CD14-positive monocyte (primary cell): Measurements from ENCODE around the gene CSNK2A2. TPM values are rescaled to one million over a fixed set of nuclear protein-coding genes. Genes with fewer than 3 reads are reported as not detected.

Source experiments
- DNase-seq, 3 donors: peaks; one replicate each; pipeline ENCODE4 v3.0.0-alpha.2; 2011 to 2022
- H2AFZ ChIP-seq: 2 replicates; pipeline ENCODE4 v1.6.0; 2012; ENCODE audit warnings: mild to moderate bottlenecking, low read depth, low read length, inconsistent platforms; ENCODE audit not compliant: insufficient read depth, poor library complexity, severe bottlenecking
- H3K27ac ChIP-seq, 2 donors: 1 replicate in 1 of 2; 2 replicates in 1 of 2; pipeline ENCODE4 v1.5.1; 2012 to 2013; ENCODE audit warnings: low read length in 2 of 2, control low read depth in 1 of 2, inconsistent platforms in 1 of 2, low read depth in 1 of 2, mild to moderate bottlenecking in 1 of 2
- H3K27me3 ChIP-seq, 2 donors: one replicate each; pipeline versions ENCODE4 v1.6.0 to v1.6.1; 2011 to 2013; ENCODE audit warnings: low read length in 2 of 2; ENCODE audit not compliant: control insufficient read depth in 2 of 2, insufficient read depth in 2 of 2
- H3K36me3 ChIP-seq, 2 donors: replicated peaks in 1 of 2; 1 replicate in 1 of 2; 2 replicates in 1 of 2; pipeline versions ENCODE4 v1.5.1 to v1.6.1; 2012 to 2013; ENCODE audit warnings: low read length in 2 of 2, control low read depth in 1 of 2, inconsistent platforms in 1 of 2, mild to moderate bottlenecking in 1 of 2; ENCODE audit not compliant: insufficient read depth in 2 of 2, control insufficient read depth in 1 of 2
- H3K4me1 ChIP-seq, 2 donors: 1 replicate in 1 of 2; 2 replicates in 1 of 2; pipeline versions ENCODE4 v1.5.1 to v1.6.1; 2012 to 2013; ENCODE audit warnings: low read length in 2 of 2, control low read depth in 1 of 2, inconsistent platforms in 1 of 2, mild to moderate bottlenecking in 1 of 2, moderate library complexity in 1 of 2; ENCODE audit not compliant: insufficient read depth in 2 of 2, control insufficient read depth in 1 of 2
- H3K4me2 ChIP-seq: replicated peaks from 2 replicates; pipeline ENCODE3; 2012; ENCODE audit warnings: low read length, moderate library complexity, mild to moderate bottlenecking; ENCODE audit not compliant: poor library complexity, severe bottlenecking; ENCODE audit errors: extremely low read depth
- H3K4me3 ChIP-seq, 3 experiments: fragments of 200-600 bp in 1 of 3; sonication (generic) in 1 of 3; replicated peaks in 1 of 3; 1 replicate in 2 of 3; 2 replicates in 1 of 3; pipeline ENCODE4 v1.5.1; 2011 to 2013; ENCODE audit warnings: low read length in 3 of 3, mild to moderate bottlenecking in 3 of 3, control low read depth in 2 of 3, low read depth in 2 of 3, inconsistent platforms in 1 of 3, moderate library complexity in 1 of 3
- H3K79me2 ChIP-seq: 2 replicates; pipeline ENCODE4 v1.6.0; 2012; ENCODE audit warnings: mild to moderate bottlenecking, control low read depth, inconsistent platforms, low read length, moderate library complexity; ENCODE audit not compliant: insufficient read depth
- H3K9ac ChIP-seq: 2 replicates; pipeline ENCODE4 v1.6.0; 2017; ENCODE audit warnings: low read length, mild to moderate bottlenecking; ENCODE audit not compliant: insufficient read depth, poor library complexity, severe bottlenecking
- H3K9me3 ChIP-seq, 2 donors: replicated peaks in 1 of 2; 1 replicate in 1 of 2; 2 replicates in 1 of 2; pipeline versions ENCODE4 v1.5.1 to v1.6.1; 2012 to 2013; ENCODE audit warnings: low read length in 2 of 2, control low read depth in 1 of 2; ENCODE audit not compliant: control insufficient read depth in 1 of 2, insufficient read depth in 1 of 2
- H4K20me1 ChIP-seq: 2 replicates; pipeline ENCODE4 v1.6.0; 2012; ENCODE audit warnings: mild to moderate bottlenecking, low read length, control low read depth, moderate library complexity; ENCODE audit not compliant: insufficient read depth
- H3K27ac Mint-ChIP-seq, 7 donors: one replicate each; pipeline ENCODE4 v1.8.0; 2020; ENCODE audit warnings: mild to moderate bottlenecking in 7 of 7, mixed read lengths in 7 of 7, moderate library complexity in 6 of 7, inconsistent platforms in 2 of 7
- H3K27me3 Mint-ChIP-seq, 3 donors: one replicate each; pipeline ENCODE4 v1.8.0; 2021 to 2022; ENCODE audit warnings: low read depth in 3 of 3, mild to moderate bottlenecking in 3 of 3, mixed read lengths in 3 of 3, moderate library complexity in 3 of 3, inconsistent platforms in 1 of 3
- H3K36me3 Mint-ChIP-seq, 2 donors: one replicate each; pipeline ENCODE4 v1.8.0; 2020; ENCODE audit warnings: mixed read lengths in 2 of 2, inconsistent platforms in 1 of 2, mild to moderate bottlenecking in 1 of 2
- H3K4me1 Mint-ChIP-seq: one replicate; pipeline ENCODE4 v1.8.0; 2020; ENCODE audit warnings: mild to moderate bottlenecking, mixed read lengths
- H3K4me3 Mint-ChIP-seq, 2 donors: one replicate each; pipeline ENCODE4 v1.8.0; 2020; ENCODE audit warnings: mild to moderate bottlenecking in 2 of 2, mixed read lengths in 2 of 2, moderate library complexity in 1 of 2
- H3K9me3 Mint-ChIP-seq, 7 donors: one replicate each; pipeline ENCODE4 v1.8.0; 2020 to 2022; ENCODE audit warnings: mixed read lengths in 7 of 7, mild to moderate bottlenecking in 6 of 7, moderate library complexity in 6 of 7, inconsistent platforms in 2 of 7
- WGBS: methylation state at CpG from one replicate; pipeline ENCODE4 v1.1.5; 2013; ENCODE audit warnings: missing lambda C conversion rate; ENCODE audit not compliant: insufficient coverage; 5-methylcytosine and 5-hydroxymethylcytosine counted together
- intact Hi-C, 2 donors: fragments of 100-400 bp; cut with micrococcal nuclease; formaldehyde crosslinking; loops; one replicate each; pipeline versions ENCODE4 v1.15.0 to v1.15.1; 2023
- polyA plus RNA-seq, 3 donors: library from polyadenylated mRNA; depleted of rRNA in 1 of 3; unstranded in 2 of 3; stranded (reverse) in 1 of 3; fragments of 300-500 nt in 2 of 3; fragments of >200 nt in 1 of 3; fragmentation: Illumina TruSeq in 2 of 3; gene quantifications; 1 replicate in 2 of 3; 2 replicates in 1 of 3; pipeline ENCODE4 v1.2.3, GENCODE V29; 2012 to 2021
- TF ChIP-seq, protein P1 (sequence below): fragments of 200-600 bp; IDR thresholded peaks from one replicate; pipeline ENCODE4 v1.8.0; 2022; ENCODE audit warnings: antibody characterized with exemption, mild to moderate bottlenecking

Gene CSNK2A2
- polyA plus RNA-seq, 3 donors, result 1.6 to 24.7 (median 9.2) TPM

DNA sequence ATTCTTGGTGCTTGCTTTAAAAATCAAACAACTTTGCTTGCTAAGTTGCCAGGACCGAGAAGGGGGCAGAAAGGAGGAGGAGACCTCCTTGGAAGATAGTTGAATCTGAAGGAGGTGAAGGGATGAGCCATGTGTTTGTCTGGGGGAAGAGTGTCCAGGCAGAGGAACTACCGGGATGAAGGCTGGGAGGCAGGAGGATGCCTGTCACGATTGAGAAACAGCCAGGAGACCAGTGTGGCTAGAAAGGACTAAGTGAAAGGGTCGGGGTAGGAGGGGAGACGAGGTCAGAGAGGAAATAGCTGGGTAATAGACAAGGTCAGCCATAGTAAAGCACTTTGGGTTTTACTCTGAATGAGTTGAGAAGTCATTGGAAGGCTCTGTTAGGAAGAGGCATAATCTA is 38.9 kb upstream of the CSNK2A2 start:
- H3K27ac Mint-ChIP-seq, result peak overlapping the region in 2 of 7 donors; percentile 18 to 48
- Histone ChIP-seq H3K4me3 (no peak overlapping the region), H4K20me1 (no peaks in the 10 kb centered on the region), H3K4me1 (peaks cover 5 to 8% of the 10 kb centered on the region in 2 donors), H3K27me3 (peaks cover 6 to 10% of the 10 kb centered on the region in 2 donors), H3K36me3 (no peaks in the 10 kb centered on the region), H2AFZ (peak overlapping the region; percentile 85), H3K79me2 (no peaks in the 10 kb centered on the region), H3K27ac (no peak overlapping the region), H3K4me2 (peak overlapping the region; percentile 76), H3K9ac (no peak overlapping the region), H3K9me3 (no peaks in the 10 kb centered on the region)
- H3K4me3 Mint-ChIP-seq, result no peak overlapping the region
- TF ChIP-seq, protein P1, sequence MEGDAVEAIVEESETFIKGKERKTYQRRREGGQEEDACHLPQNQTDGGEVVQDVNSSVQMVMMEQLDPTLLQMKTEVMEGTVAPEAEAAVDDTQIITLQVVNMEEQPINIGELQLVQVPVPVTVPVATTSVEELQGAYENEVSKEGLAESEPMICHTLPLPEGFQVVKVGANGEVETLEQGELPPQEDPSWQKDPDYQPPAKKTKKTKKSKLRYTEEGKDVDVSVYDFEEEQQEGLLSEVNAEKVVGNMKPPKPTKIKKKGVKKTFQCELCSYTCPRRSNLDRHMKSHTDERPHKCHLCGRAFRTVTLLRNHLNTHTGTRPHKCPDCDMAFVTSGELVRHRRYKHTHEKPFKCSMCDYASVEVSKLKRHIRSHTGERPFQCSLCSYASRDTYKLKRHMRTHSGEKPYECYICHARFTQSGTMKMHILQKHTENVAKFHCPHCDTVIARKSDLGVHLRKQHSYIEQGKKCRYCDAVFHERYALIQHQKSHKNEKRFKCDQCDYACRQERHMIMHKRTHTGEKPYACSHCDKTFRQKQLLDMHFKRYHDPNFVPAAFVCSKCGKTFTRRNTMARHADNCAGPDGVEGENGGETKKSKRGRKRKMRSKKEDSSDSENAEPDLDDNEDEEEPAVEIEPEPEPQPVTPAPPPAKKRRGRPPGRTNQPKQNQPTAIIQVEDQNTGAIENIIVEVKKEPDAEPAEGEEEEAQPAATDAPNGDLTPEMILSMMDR, result no peak
- H3K9me3 Mint-ChIP-seq, result peaks cover 0 to 2% (median 0%) of the 10 kb centered on the region in 7 donors
- H3K27me3 Mint-ChIP-seq, result peaks cover 18 to 39% (median 33%) of the 10 kb centered on the region in 3 donors
- no peaks in the 10 kb centered on the region for H3K36me3 Mint-ChIP-seq
- H3K4me1 Mint-ChIP-seq, result peaks cover 12% of the 10 kb centered on the region
- intact Hi-C loops, result no loop called here
- WGBS, result 14% methylated on average over 5 of the region's 5 CpGs
- no peak for DNase-seq

DNA sequence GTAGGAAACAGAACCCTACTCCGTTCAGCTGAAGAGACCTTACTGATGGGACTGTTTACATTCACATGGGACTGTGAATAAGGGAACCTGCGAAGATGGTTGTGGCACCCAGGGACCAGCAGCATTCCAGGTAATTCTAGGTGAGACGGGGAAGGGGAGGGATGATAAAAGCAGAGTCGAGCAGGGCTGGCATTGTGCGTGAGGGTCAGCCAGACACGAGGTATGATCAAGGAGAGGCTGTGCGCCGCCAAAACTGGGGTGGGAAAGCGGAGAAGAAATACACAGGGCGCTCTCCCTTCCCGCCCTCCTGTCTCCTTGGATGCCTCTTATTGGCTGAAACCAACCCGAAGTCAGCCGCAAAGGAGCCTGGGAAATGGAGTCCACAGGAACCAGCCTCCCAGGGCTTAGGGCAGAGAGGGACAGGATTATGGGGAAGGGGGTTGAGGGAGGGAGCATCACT is 38.4 kb upstream of the CSNK2A2 start:
- no peaks in the 10 kb centered on the region for H3K9me3 ChIP-seq
- H3K4me2 ChIP-seq, result peak overlapping the region; percentile 76
- intact Hi-C loops, result no loop called here
- H3K27ac Mint-ChIP-seq, result no peak overlapping the region
- H3K27ac ChIP-seq, result no peak overlapping the region
- DNase-seq, result peak; percentile 18 to 51 (median 48)
- H3K27me3 Mint-ChIP-seq, result peaks cover 18 to 34% (median 33%) of the 10 kb centered on the region in 3 donors
- 0% methylated on average over 6 of the region's 13 CpGs for WGBS
- H3K4me1 Mint-ChIP-seq, result peaks cover 12% of the 10 kb centered on the region
- H3K36me3 Mint-ChIP-seq, result no peaks in the 10 kb centered on the region
- H3K79me2 ChIP-seq, result no peaks in the 10 kb centered on the region
- TF ChIP-seq, protein P1, result no peak
- H3K4me3 Mint-ChIP-seq, result peak overlapping the region; percentile 70 to 88
- peaks cover 5 to 8% of the 10 kb centered on the region in 2 donors for H3K4me1 ChIP-seq
- H3K4me3 ChIP-seq, result peak overlapping the region in 2 of 3 experiments; percentile 19 to 72
- peaks cover 0 to 2% (median 0%) of the 10 kb centered on the region in 7 donors for H3K9me3 Mint-ChIP-seq
- no peaks in the 10 kb centered on the region for H3K36me3 ChIP-seq
- peak overlapping the region; percentile 85 for H2AFZ ChIP-seq
- peaks cover 6 to 10% of the 10 kb centered on the region in 2 donors for H3K27me3 ChIP-seq
- no peak overlapping the region for H3K9ac ChIP-seq
- no peaks in the 10 kb centered on the region for H4K20me1 ChIP-seq
